ENCODE results near the gene OTOP2.

GRCh38 chr17:74951680-74952421 is 27.8 kb downstream of the OTOP2 start:
- TF ChIP-seq CTCF (IDR thresholded peaks at IDR 0.05; ENCODE audit: control extremely low read depth in 1 of 3, insufficient read depth in 1 of 3, low read depth in 1 of 3, low read length in 3 of 3) = no peak
- TF ChIP-seq USF2 (IDR thresholded peaks at IDR 0.05; ENCODE audit: low read length) = no peak
- no peak for TF ChIP-seq RFX5 (IDR thresholded peaks at IDR 0.05; ENCODE audit: borderline replicate concordance, low read depth, low read length)
- TF ChIP-seq TCF12 (IDR thresholded peaks at IDR 0.05; ENCODE audit: low read depth, low read length) = no peak
